H1 (cell line): ENCODE measurements around the gene NPTX1. TPM values are rescaled to one million over a fixed set of nuclear protein-coding genes. Genes with fewer than 3 reads are reported as not detected.

Experiments used
- BACH1 ChIP-seq: IDR thresholded peaks from 2 replicates; pipeline ENCODE4 v1.6.1; 2012; ENCODE audit warnings: low read length, improper control_type of control experiment
- CBX5 ChIP-seq: fragments of 300-800, 300-1000 bp; sonication (generic); IDR thresholded peaks from 2 replicates; pipeline ENCODE4 v1.7.1; 2016; ENCODE audit warnings: antibody characterized with exemption, low read length, low read depth
- CBX8 ChIP-seq: fragments of 300-800, 300-1000 bp; sonication (generic); IDR thresholded peaks from 2 replicates; pipeline ENCODE4 v1.7.1; 2016; ENCODE audit warnings: low read depth, low read length, borderline replicate concordance
- EP300 ChIP-seq, 2 experiments: IDR thresholded peaks; 1 replicate in 1 of 2; 2 replicates in 1 of 2; pipeline ENCODE4 v1.6.1; 2011 to 2012; ENCODE audit warnings: low read depth in 2 of 2, low read length in 2 of 2, mild to moderate bottlenecking in 2 of 2, borderline replicate concordance in 1 of 2, inconsistent platforms in 1 of 2, moderate library complexity in 1 of 2
- TAF1 ChIP-seq: IDR thresholded peaks from 2 replicates; pipeline ENCODE4 v1.6.1; 2011; ENCODE audit warnings: mild to moderate bottlenecking, low read depth, low read length
- YY1 ChIP-seq: IDR thresholded peaks from 2 replicates; pipeline ENCODE4 v1.6.1; 2011; ENCODE audit warnings: low read depth, mild to moderate bottlenecking, low read length
- polyA plus RNA-seq, 7 experiments: library from polyadenylated mRNA; depleted of rRNA in 3 of 7; stranded (reverse) in 5 of 7; unstranded in 2 of 7; fragments of >200 nt in 5 of 7; fragments of 200-250 nt in 2 of 7; gene quantifications; 1 replicate in 5 of 7; 2 replicates in 1 of 7; 4 replicates in 1 of 7; pipeline versions ENCODE4 v1.2.1 to v1.2.3, GENCODE V29; 2011 to 2013; ENCODE audit warnings: missing spikeins in 2 of 7, mixed read lengths in 2 of 7
- total RNA-seq: library from RNA; stranded (reverse); fragmentation: NEBNext Ultra II Directional; extraction: Animal tissue kit (Norgen Biotek cat#: 25700); gene quantifications from 2 replicates; pipeline ENCODE4 v1.2.1, GENCODE V29; 2021

Gene NPTX1
- total and polyA plus RNA-seq, 2 of the 8 experiments (the other 6 are each of a cell fraction or from before 2014, with no cell fraction given): 12.0 to 17.9 TPM

GRCh38 chr17:80518392-80518791, 42.0 kb upstream of the NPTX1 start (continued):
- no peak for TF ChIP-seq CBX5
- TF ChIP-seq YY1: no peak
- TF ChIP-seq BACH1: no peak
- no peak for TF ChIP-seq CBX8
- TF ChIP-seq EP300 (IDR thresholded peaks at IDR 0.05; ENCODE audit: borderline replicate concordance in 1 of 2, low read depth in 2 of 2, low read length in 2 of 2): no peak
- no peak for TF ChIP-seq TAF1
